HUES64 (cell line): ENCODE results near the gene NMNAT3.
"Not testable (repeated sequence)": the region's sequence is repeated elsewhere in the genome, so short reads cannot be mapped to it uniquely, and the experiment has no call there.

Experiments
- H3K27ac ChIP-seq: 2 replicates; pipeline ENCODE4 v1.7.0; 2013; ENCODE audit warnings: low read depth, low read length, inconsistent platforms
- H3K27me3 ChIP-seq: 2 replicates; pipeline ENCODE4 v1.6.1; 2013; ENCODE audit warnings: mild to moderate bottlenecking, low read length; ENCODE audit not compliant: insufficient read depth
- H3K36me3 ChIP-seq: 2 replicates; pipeline ENCODE4 v1.6.1; 2013; ENCODE audit warnings: mild to moderate bottlenecking, low read length; ENCODE audit not compliant: insufficient read depth
- H3K4me1 ChIP-seq: 2 replicates; pipeline ENCODE4 v1.6.1; 2013; ENCODE audit warnings: mild to moderate bottlenecking, low read length, moderate library complexity; ENCODE audit not compliant: insufficient read depth
- H3K4me3 ChIP-seq: 2 replicates; pipeline ENCODE4 v1.5.1; 2013; ENCODE audit warnings: mild to moderate bottlenecking, low read length, moderate library complexity
- H3K9ac ChIP-seq: 2 replicates; pipeline ENCODE4 v1.6.1; 2013; ENCODE audit warnings: mild to moderate bottlenecking, low read depth, low read length
- H3K9me3 ChIP-seq: 2 replicates; pipeline ENCODE4 v1.6.1; 2013; ENCODE audit warnings: low read depth, low read length; ENCODE audit not compliant: insufficient read depth
- WGBS: fragments of 150-250, 120-280 bp; methylation state at CpG from one replicate; pipeline ENCODE4 v1.1.7; 2013; ENCODE audit warnings: missing lambda C conversion rate; 5-methylcytosine and 5-hydroxymethylcytosine counted together

NMNAT3 gene

DNA sequence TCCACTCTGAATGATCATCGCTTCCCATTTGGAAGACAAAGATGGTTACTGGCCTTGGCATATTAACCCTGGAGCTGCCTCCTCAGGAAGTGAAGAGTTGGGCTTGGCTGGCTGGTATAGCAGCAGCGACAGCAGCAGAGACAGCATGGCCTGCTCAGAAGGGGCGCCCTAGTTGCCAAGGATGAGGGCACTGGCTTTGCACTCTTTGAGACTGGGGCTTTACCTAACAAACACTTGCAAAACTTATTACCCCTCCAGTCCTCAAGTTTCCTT lies 69.7 kb downstream of the NMNAT3 start:
- Histone ChIP-seq H3K9me3 (no peaks in the 10 kb centered on the region), H3K36me3 (no peaks in the 10 kb centered on the region), H3K27me3 (no peaks in the 10 kb centered on the region), H3K4me1 (no peaks in the 10 kb centered on the region), H3K9ac (no peak overlapping the region), H3K27ac (no peak overlapping the region), H3K4me3 (no peak overlapping the region)
- WGBS, result 75% methylated on average over 3 of the region's 3 CpGs

DNA sequence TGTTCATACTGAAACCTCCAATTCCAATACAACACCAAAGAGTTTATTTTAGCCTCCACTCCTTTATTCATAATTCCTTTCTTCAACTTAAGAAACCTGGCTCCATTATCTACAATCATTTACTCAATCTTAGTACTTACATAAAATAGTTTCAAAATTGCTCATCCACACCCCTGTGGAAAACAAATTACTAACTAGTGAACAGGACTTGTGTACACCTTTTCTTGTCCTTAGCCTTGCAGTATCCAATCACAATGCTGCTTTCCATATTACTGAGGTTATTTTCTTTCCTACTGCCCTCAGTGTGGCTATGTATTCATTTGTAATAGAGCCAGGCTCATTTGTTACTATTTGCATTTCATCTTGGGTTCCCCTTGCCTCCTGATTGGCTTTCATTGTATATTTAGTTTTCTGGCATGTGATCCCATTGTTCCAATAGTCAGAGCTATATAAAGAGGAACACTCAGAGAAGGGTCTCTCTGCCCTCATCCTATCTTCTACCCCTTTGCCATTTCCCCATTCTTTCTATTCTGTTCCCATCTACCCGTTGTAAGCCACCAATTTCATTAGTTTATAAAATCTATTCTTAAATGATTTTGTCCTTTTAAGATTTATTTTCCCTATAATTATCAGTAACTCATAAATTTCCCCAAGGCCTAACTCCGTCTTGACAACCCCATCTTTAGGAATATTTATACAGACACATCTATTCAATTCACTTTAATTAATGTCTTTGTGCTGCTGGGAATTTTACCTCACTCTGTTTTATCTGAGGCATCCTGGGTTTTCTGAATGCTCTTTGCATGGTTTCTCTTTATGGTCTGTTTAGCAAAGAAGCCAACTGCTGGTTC lies 70.3 kb downstream of the NMNAT3 start:
- no peak overlapping the region for H3K9ac ChIP-seq
- 76% methylated on average over 2 of the region's 2 CpGs for WGBS

DNA sequence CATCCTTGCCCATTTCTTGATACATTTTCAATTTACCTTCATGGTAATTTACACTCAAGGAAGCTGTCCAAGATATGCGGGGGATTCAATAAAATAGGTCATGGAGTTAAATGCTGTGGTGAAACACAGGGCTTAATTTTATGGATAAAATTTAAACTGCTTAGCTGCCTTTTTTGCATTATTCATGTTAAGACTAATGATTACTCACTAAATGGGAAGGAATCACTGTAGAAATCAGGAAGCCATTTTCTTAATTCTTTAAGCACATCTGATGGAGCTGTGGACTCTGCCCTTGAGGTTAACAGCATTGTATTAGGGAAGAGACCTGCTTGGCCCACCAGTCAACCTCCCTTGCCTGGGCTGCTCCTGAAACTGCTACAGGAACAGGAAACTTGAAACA lies 75.8 kb downstream of the NMNAT3 start:
- no peak overlapping the region for H3K4me3 ChIP-seq
- 100% methylated on average over 1 of the region's 1 CpG for WGBS
- no peaks in the 10 kb centered on the region for H3K9me3 ChIP-seq
- H3K27me3 ChIP-seq, result no peaks in the 10 kb centered on the region
- H3K36me3 ChIP-seq, result no peaks in the 10 kb centered on the region
- peaks cover 8% of the 10 kb centered on the region; the same call in 1 of the 2 replicates for H3K4me1 ChIP-seq
- no peak overlapping the region for H3K27ac ChIP-seq
- H3K9ac ChIP-seq, result no peak overlapping the region

More for the DNA sequence above, 70.3 kb downstream of the NMNAT3 start:
- H3K36me3 ChIP-seq, result no peaks in the 10 kb centered on the region
- H3K27me3 ChIP-seq, result no peaks in the 10 kb centered on the region
- H3K27ac ChIP-seq, result no peak overlapping the region
- H3K4me3 ChIP-seq, result no peak overlapping the region
- H3K4me1 ChIP-seq, result no peaks in the 10 kb centered on the region; the same call in 1 of the 2 replicates
- no peaks in the 10 kb centered on the region for H3K9me3 ChIP-seq

DNA sequence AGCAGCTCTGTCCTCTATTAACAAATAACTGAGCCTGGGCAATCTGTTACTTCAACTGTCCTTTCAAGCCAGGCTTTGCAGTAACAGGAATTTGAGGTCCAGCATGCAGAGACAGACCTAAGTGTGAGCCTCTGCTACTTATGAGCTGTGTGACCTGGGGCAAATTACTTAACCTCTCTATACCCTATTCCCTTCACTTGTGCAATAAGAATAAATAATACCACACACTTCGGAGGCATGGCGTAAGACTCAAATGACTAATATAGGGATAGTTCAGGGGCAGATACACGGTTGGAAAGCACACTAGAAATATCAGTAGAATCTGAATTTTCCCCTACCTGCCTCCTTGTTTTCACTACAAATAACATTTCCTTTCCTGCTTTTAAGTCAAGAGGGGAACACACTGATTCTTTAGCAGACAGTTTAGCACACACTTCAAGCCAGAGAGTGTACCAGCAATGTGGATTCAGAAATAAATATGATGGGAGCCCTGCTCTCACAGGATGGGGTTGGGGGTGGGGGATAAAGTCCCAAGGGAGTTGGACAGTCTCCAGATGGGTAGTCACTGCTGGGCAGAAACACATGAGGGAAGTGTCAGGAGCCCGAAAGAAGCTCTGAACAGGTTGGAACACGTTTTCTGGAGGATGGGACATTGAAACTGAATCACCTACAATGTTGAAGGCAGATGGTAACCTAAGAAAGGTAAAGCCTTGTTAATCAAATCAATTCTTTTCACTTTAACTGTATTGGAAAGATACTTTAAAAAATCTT lies 76.4 kb downstream of the NMNAT3 start:
- 89% methylated on average over 5 of the region's 5 CpGs for WGBS
- H3K9ac ChIP-seq, result no peak overlapping the region

DNA sequence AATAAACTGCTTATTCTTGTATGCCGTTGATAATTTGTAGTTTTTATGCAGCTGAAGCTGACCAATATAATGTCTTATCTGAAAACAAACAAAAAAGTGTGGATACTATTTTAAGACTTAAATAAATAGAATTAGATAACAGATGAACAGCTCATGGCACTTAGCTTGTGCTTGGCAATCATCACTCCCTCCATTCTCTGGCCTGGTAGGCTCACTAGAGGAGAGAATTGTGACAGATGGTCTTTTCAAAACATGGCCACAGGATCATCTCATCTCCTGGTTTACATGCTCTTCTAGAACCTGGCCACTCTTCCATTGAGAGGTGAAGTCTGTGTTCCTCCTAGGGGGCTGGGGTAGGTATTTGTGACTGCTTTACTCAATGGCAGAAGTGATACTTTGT lies 79.8 kb downstream of the NMNAT3 start:
- Histone ChIP-seq H3K4me1 (peaks cover 8% of the 10 kb centered on the region; the same call in 1 of the 2 replicates), H3K9ac (no peak overlapping the region), H3K36me3 (no peaks in the 10 kb centered on the region), H3K27ac (no peak overlapping the region), H3K4me3 (no peak overlapping the region), H3K9me3 (no peaks in the 10 kb centered on the region), H3K27me3 (no peaks in the 10 kb centered on the region)
- 92% methylated on average over 1 of the region's 1 CpG for WGBS

More for the DNA sequence above, 76.4 kb downstream of the NMNAT3 start:
- Histone ChIP-seq H3K9me3 (no peaks in the 10 kb centered on the region), H3K36me3 (no peaks in the 10 kb centered on the region), H3K27ac (no peak overlapping the region), H3K27me3 (no peaks in the 10 kb centered on the region), H3K4me1 (peaks cover 8% of the 10 kb centered on the region; the same call in 1 of the 2 replicates), H3K4me3 (no peak overlapping the region)

DNA sequence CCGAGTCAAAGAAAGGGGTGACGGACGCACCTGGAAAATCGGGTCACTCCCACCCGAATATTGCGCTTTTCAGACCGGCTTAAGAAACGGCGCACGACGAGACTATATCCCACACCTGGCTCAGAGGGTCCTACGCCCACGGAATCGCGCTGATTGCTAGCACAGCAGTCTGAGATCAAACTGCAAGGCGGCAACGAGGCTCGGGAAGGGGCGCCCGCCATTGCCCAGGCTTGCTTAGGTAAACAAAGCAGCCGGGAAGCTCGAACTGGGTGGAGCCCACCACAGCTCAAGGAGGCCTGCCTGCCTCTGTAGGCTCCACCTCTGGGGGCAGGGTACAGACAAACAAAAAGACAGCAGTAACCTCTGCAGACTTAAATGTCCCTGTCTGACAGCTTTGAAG lies 86.6 kb downstream of the NMNAT3 start:
- H3K27ac ChIP-seq, H3K4me3 ChIP-seq, H3K9me3 ChIP-seq, H3K27me3 ChIP-seq, H3K4me1 ChIP-seq, H3K9ac ChIP-seq, H3K36me3 ChIP-seq: not testable (repeated sequence)
- 76% methylated on average over 16 of the region's 22 CpGs for WGBS

DNA sequence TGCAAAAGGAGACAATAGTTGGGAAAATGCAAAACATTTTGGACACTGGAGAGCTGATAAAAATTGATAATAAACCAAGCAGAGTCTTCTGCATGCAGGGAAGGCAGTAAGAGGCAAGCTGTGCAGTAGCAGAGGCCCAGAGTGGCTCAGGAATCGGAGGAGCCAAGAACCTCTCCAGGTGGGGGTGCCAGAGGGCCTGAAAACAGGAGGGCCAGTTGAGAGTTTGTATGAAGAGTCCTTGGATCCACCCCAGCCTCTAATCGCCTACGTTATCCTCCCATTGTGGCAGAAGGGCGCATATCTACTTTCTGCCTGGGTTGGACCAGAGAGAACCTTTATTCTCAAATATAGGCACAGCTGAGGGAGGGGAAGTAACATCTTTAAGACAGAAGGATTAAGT lies 89.3 kb downstream of the NMNAT3 start:
- no peaks in the 10 kb centered on the region for H3K4me1 ChIP-seq
- H3K27ac ChIP-seq, result no peak overlapping the region
- H3K9me3 ChIP-seq, result no peaks in the 10 kb centered on the region
- H3K9ac ChIP-seq, result no peak overlapping the region
- no peaks in the 10 kb centered on the region for H3K36me3 ChIP-seq
- 86% methylated on average over 4 of the region's 4 CpGs for WGBS
- H3K4me3 ChIP-seq, result no peak overlapping the region
- H3K27me3 ChIP-seq, result no peaks in the 10 kb centered on the region

DNA sequence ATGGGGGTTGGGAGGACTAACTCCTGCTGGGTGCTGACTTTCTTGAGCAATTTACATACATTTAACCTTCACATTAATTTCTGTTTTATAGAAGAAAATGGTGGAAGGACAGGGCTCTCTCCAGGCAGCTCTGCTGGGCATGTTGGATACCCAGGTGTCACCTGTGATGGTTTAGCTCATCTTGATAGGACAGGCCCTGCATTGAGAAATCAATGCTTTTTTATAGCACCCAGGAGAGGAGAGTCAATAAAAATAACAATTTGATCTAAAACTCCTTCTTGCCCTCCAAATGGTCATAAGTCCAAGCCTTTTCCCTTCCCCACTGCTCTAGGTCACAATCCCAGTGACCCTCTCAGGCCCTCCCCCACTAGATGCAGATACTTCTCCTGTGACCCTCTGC lies 90.0 kb downstream of the NMNAT3 start:
- no peaks in the 10 kb centered on the region for H3K4me1 ChIP-seq
- H3K36me3 ChIP-seq, result no peaks in the 10 kb centered on the region
- no peaks in the 10 kb centered on the region for H3K27me3 ChIP-seq
- no peak overlapping the region for H3K4me3 ChIP-seq
- no peak overlapping the region for H3K27ac ChIP-seq
- H3K9me3 ChIP-seq, result no peaks in the 10 kb centered on the region
- H3K9ac ChIP-seq, result no peak overlapping the region

DNA sequence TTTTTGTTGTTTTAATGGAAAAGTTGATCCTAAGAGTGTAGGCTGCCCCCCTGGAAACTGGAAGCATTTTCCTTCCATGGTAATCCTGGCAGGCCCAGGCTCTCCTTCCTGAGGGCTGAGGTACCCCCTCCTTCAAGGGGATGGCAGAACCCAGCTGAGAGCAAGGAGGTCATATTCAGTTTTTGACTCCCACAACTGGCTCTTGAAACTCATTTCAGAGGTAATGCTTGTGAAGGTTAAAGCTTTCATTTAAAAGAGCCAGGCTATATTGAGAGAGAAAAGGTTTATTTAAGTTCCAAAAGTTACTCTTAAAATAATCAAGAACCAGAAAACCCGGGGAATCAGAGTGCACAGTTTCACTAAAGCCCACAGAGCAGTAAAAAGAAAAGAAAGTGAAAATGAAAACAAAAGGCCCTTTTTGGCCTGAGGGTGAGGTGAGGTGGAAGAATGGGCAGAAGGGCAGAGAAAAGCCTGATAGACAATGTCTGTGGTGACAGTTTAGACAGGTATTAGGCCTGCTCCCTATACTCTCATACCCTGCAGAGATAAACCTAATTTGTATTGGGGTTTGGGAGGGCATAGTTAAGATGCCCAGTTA lies 91.3 kb downstream of the NMNAT3 start:
- Histone ChIP-seq H3K27ac (no peak overlapping the region), H3K4me3 (no peak overlapping the region), H3K4me1 (no peaks in the 10 kb centered on the region), H3K27me3 (no peaks in the 10 kb centered on the region), H3K9me3 (no peaks in the 10 kb centered on the region), H3K9ac (no peak overlapping the region), H3K36me3 (no peaks in the 10 kb centered on the region)
- 94% methylated on average over 1 of the region's 1 CpG for WGBS

DNA sequence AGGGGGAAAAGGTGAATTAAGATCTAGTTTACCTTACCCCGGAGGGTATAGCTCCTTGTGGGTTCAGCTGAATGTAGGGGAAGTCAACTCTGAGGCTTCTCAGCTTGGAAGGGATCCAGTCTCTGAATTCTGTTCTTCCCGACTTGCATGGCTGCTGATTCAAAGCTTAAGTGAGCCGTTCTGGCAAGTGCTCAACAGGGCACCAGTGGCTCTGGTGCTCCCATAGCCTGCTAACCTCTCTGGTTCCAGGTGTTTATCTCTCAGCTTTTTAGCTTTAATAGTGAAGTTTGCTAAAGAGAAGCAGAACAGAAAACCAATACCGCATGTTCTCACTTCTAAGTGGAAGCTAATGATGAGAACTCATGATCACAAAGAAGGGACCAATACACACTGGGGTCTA lies 92.0 kb downstream of the NMNAT3 start:
- Histone ChIP-seq H3K9me3 (no peaks in the 10 kb centered on the region), H3K27ac (no peak overlapping the region), H3K27me3 (no peaks in the 10 kb centered on the region), H3K36me3 (no peaks in the 10 kb centered on the region), H3K9ac (no peak overlapping the region), H3K4me3 (no peak overlapping the region), H3K4me1 (no peaks in the 10 kb centered on the region)
- WGBS, result 91% methylated on average over 4 of the region's 4 CpGs

DNA sequence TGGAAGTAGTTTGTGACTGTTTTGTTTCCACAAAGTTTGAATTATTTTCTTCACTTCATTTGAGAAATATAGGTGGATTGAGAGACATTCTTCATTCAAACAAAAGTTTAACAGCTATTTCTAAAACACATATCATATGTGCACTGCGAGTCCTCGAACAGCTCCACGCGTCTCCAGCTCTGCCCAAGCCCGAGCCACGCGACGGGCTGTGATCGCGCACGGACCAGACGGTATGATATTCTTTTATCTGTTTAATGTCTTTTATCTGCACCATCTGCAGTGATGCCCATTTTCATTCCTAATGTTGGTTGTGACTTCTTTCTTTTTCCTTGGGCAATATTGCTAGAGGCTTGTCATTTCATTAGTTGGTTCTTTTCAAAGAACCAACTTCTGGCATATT lies 94.1 kb downstream of the NMNAT3 start:
- WGBS, result 95% methylated on average over 12 of the region's 12 CpGs
- H3K36me3 ChIP-seq, H3K9ac ChIP-seq: not testable (repeated sequence)

More for the DNA sequence above, 94.1 kb downstream of the NMNAT3 start:
- not testable (repeated sequence) for H3K27ac ChIP-seq, H3K27me3 ChIP-seq, H3K4me3 ChIP-seq, H3K9me3 ChIP-seq, H3K4me1 ChIP-seq
